GM12873 (cell line): Measurements from ENCODE around the gene ANKRD13A.

Experiments
- TF ChIP-seq, protein P1 (sequence below): IDR thresholded peaks from 2 replicates; pipeline ENCODE4 v1.5.1; 2012; ENCODE audit warnings: low read depth, mild to moderate bottlenecking, moderate library complexity, low read length, control low read depth; ENCODE audit not compliant: insufficient read depth; ENCODE audit errors: missing control alignments

ANKRD13A gene

DNA sequence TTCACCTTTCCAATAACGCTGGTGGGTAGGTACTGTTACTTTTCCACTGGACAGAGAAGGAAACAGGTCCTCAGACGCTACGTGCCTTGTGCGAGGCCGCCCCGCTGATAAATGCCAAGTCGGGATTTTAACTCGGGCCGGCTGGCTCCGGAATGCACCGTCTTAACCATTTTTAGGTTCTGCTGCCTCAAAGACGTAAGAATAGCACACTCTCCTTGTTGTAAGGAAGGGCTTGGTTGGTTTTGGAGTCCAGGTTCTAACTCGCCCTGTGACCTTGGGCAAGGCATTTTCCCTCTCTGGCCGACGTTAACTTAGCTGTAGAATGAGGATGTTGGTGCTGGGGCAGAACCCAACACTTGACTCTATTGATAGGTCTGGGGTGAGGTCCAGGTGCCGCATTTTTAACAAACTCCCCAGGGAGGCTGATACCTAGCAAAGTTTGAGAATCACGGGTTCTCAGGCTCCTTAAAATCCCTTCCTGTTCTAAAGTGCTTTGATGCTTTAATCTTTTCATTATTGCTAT lies 814 bp downstream of the ANKRD13A start:
- TF ChIP-seq, protein P1, sequence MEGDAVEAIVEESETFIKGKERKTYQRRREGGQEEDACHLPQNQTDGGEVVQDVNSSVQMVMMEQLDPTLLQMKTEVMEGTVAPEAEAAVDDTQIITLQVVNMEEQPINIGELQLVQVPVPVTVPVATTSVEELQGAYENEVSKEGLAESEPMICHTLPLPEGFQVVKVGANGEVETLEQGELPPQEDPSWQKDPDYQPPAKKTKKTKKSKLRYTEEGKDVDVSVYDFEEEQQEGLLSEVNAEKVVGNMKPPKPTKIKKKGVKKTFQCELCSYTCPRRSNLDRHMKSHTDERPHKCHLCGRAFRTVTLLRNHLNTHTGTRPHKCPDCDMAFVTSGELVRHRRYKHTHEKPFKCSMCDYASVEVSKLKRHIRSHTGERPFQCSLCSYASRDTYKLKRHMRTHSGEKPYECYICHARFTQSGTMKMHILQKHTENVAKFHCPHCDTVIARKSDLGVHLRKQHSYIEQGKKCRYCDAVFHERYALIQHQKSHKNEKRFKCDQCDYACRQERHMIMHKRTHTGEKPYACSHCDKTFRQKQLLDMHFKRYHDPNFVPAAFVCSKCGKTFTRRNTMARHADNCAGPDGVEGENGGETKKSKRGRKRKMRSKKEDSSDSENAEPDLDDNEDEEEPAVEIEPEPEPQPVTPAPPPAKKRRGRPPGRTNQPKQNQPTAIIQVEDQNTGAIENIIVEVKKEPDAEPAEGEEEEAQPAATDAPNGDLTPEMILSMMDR = no peak

DNA sequence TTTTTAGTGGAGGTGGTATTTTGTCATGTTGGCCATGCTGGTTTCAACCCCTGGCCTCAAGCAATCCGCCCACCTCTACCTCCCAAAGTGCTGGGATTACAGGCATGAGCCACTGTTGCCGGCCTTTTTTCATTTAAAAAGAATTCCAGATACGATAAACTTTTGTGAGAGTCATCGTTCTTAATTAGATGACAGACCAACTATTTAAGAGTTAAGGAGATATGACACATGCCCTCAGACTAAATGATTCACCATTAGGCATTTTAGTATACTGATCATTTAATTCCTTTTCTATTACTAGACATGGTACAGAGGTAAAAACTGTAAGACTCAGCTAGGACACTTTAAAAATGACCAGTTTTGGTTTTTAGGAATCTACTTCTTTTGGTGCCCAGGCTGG lies 2.4 kb downstream of the ANKRD13A start:
- TF ChIP-seq, protein P1 = no peak

DNA sequence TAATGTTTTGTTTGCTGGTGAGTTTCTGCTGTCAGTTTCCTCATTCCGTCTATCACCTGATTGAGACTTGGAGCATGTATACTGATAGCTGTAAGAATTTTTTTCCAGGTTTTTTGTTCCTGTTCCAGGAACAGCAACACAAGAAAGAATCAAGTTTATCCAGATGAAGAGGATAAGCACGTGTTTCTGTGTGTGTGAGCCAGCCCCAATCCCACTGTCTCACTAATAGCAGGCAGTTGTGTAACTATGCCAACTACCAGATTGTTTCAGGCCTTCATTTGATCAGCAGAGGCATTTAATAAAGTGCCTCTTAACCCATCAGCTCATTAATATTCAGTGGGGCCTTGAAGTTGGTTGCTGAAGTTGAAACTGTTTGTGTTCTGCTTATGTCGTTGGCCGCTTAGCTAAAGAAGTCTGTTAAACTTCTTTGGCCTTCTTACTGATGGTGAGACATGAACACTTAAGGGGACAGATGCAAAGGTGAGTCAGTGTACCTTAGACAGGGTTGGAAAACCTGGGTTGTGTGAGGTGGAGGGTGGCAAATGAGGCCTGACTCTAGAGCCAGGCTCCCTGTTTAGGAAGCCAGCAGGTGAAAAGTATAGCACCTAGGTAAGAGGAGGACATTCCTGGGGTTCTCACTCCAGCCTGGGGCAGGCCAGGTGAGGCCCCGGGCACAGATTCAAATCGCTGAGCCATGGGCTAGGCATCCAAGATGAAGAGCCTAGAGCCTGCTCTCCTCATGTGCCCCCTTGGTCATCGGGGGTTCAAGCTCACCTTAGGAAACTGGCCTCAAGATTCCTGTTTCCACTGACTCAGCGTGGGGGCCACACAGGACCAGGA lies 3.7 kb downstream of the ANKRD13A start:
- TF ChIP-seq, protein P1 = no peak

DNA sequence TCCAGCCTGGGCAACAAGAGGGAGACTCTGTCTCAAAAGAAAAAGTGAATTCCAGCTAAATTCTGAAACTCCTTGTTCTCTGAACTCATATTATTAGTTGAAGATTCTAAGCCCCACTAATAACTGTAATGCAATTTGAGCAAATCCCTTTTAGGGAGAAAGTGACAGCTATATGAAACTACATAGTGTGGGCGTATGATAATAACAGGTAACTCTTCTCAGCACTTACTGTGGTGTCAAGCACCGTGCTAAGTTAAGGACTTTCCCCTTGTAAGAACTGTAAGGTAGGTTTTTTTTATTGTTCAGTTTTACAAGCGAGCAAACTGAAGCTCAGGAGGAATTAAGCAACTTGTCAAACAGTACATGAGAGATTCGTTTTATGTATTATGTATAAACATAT lies 5.4 kb downstream of the ANKRD13A start:
- TF ChIP-seq, protein P1 = no peak

DNA sequence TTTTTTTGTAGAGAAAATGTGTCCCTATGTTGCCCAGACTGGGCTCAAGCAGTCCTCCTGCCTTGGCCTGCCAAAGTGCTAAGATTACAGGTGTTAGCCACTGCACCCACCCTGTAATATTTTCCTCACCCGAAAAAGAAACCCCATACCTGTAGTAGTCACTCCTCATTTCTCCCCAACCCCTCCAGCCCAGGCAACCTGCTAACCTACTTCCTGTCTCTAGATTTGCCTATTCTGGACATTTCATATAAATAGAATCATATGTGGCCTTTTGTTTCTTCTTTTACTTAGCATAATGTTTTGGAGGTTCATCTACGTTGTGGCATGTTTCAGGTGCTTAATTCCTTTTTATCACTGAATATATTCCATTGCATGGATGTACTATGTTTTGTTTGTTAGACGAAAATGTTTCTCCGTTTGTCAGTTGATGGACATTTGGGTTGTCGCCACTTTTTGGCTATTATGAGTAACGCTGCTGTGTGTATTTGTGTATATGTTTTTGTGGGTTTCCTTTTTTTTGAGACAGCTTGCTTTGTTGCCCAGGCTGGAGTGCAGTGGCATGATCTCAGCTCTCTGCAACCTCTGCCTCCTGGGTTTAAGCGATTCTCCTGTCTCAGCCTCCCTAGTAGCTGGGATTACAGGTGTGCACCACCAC lies 6.2 kb downstream of the ANKRD13A start:
- TF ChIP-seq, protein P1 = no peak

DNA sequence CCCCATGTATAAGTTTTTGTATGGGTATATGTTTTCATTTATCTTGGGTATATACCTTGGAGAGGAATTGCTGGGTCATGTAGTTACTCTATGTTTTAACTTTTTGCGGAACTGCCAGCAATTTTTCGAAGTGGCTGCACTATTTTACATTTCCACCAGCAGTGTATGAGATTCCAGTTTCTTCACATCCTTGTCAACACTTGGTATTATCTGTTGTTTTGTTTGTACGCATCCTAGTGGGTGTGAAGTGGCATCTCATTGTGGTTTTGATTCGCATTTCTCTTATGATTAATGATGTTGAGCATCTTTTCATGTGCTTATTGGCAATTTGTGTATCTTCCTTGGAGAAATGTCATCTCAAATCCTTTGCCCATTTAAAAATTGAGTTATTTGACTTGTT lies 6.9 kb downstream of the ANKRD13A start:
- TF ChIP-seq, protein P1 = no peak

DNA sequence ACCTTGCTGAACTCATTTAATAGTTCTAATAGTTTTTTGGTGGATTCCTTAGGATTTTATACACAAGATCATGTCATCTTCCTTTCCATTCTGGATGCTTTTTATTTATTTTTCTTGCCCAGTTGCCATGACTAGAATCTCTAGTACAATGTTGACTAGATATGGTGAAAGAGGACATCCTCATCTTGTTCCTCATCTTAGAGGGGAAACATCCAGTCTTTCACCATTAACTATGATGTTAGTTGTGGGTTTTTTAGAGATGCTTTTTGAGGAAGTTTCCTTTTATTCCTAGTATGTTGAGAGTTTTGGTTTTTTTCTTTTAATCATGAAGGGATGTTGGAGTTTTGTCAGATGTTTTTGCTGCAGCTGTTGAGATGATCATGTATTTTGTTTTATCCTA lies 8.7 kb downstream of the ANKRD13A start:
- TF ChIP-seq, protein P1 = no peak
